ENCODE data around the gene C12orf56.
A peak's percentile ranks its signal among the peaks of the same experiment; 100 is the strongest.

The C12orf56 gene, protein sequence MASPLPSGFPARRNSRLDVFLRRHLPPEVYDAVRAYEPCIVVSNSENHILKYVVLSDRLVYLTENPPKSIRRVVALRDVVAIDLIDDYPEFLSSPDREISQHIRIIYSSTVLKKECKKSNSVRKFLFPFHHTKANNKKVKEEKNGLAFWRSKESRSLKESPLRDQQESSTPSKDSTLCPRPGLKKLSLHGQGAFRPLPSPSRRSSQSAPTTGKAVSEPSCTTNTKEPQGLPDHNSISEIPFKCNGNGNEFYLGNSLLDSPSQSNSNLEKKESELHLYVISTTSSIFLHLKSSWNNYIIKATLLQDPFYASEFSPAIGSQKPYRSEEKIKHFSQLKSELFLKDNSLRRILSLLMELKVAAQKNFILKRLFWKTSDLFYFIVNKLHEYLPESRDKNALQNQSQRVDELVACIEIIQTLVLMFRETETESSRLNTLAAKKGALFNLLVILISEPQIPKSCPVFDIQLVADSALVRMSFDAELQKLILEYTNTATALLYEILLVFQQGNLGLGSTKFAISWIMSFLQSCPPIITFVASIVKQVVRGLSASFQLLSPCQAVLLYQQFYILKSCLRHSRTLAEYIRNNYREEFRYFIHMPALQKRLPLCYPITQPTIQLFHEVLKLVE

DNA sequence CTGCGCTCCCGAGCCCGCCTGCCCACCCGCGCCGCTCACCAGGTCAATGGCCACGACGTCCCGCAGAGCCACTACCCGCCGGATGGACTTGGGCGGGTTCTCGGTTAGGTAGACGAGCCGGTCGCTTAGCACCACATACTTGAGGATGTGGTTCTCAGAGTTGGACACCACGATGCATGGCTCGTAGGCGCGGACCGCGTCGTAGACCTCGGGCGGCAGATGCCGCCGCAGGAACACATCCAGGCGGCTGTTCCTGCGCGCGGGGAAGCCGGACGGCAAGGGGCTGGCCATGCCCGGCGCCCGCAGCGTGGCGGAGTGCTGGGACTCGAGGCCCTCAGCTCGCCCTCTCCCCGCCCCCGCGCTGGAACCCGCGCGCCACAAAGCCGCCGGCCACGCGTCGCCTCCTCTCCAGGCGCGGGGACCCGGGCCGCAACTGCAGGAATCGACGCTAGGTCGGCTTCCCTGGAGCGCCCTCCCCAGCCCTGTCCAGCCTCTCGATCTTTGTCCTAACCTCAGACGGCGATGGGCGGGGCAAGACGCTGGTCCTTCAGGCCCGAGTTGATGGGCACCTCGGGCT lies at the start of gene C12orf56:
Gene C12orf56, minus strand, starts transcription at position 484 of the 577 bp plus-strand sequence. Its CDS starts 193 bp downstream, at position 291.
- peak in 1 of 2 experiments; percentile 19 for DNase-seq

DNA sequence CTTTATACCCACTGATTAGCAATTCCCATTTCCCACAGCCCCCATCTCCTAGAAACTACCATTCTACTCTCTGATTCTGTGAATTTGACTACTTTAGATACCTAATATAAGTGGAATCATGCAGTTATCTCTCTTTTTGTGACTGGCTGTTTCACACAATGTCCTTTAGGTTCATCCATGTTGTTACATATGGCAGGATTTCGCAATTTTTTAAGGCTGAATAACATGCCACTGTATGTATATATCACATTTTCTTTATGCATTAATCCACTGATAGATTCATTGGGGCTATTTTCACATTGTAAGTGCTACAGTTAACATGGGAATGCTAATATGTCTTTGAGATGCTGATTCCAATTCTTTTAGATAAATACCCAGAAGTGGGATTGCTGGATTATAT lies 49.5 kb upstream of the C12orf56 start:
- DNase-seq, result no peak

DNA sequence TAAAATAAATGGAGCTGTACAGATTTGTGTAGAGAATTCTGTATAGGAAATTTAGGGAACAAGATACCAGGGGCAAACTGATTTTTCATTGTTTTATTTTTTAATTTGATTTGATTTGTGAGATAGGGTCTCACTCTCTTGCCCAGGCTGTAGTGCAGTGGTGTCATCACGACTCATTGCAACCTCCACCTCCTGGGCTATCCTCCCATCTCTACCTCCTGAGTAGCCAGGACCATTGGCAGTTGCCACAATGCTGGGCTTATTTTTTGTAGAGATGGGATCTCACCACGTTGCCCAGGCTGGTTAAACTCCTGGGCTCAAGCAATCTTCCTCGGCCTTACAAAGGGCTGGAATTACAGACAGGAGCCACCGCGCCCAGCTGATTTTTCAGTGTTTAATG lies 43.4 kb upstream of the C12orf56 start:
- DNase-seq, result no peak

DNA sequence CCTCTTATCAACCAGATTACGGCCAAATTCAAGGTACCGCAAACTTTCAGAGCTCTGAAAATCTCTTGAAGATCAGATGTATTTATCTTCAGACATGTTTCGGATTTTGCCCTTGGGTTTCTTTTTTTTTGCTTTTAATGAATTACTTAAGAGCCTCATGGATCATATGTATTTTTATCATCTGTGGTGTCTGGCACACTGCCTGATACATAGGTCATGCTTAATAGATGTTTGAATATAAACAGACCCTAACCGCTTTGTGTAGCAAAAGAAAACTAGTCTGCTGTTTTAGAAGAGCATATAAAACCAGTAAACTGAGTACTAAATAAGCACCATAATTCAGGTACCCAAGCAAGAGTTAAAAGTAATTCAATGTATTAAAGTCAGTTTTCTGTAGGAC lies 41.2 kb upstream of the C12orf56 start:
- DNase-seq, result no peak

DNA sequence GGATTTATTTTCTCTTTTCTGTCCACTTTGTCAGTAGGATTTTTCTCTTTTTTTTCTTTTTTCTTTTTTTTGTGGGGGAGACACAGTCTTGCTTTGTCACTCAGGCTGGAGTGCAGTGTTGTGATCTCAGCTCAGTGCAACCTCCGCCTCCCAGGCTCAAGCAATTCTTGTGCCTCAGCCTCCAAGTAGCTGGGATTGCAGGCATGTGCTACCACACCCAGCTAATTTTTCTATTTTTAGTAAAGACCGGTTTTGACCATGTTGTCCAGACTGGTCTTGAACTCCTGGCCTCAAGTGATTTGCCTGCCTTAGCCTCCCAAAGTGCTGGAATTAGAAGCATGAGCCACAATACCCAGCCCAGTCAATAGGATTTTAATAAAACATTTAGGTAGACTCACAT lies 40.3 kb upstream of the C12orf56 start:
- no peak for DNase-seq

DNA sequence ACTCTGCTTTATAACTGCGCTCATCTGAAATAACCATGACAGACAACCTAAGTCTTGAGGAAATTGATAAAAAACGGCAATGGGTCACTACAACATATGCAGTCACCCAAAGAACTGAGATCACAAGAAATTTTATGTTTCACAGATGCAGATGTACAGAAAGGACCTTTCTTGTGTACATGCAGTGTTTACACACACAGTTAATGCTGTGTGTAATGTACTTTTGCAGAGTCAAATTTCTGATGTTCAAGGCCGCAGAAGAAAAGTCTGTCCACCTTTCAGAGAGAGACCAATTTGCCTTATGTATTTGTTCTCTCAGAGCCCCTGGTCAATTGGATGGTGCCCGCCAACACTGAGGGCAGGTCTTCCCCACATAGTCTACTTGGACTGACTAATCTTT lies 38.4 kb upstream of the C12orf56 start:
- DNase-seq, result no peak

DNA sequence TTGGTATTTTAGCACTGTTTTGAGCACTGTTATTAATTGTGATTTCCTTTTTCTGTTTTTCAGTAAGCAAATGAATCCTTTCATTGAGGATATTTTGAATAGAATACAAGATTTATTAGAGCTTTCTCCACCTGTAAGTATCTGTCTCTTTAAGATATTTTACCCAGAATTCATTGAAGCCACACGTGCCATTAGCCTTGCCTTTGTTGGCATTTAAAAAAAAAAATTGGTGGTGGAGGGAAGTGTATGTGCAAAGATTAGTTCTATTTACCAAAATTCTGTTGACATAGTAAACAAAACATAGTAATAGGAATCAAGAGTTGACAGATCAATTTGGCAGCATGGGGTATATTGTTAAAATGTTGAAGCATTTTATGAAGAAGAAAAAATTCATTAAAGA lies 37.4 kb upstream of the C12orf56 start:
- no peak for DNase-seq

DNA sequence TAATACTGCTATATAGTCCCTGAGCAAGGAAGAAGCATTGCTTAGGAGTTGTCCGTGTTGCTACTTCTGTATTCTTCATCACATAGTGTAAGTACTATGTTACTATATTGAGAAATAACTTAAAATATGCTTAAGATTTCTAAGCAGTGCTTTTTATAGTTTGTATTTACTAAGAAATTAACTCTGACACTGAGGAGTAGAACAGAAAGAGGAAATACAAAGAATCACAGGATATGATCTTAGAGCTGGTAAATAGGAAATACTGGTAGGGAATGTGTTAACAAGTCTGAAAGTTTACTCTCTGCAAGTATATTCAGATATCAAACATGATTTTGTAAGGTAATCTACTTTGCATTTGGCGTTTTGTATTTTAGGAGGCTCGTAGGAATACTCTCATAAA lies 29.1 kb upstream of the C12orf56 start:
- DNase-seq, result no peak

DNA sequence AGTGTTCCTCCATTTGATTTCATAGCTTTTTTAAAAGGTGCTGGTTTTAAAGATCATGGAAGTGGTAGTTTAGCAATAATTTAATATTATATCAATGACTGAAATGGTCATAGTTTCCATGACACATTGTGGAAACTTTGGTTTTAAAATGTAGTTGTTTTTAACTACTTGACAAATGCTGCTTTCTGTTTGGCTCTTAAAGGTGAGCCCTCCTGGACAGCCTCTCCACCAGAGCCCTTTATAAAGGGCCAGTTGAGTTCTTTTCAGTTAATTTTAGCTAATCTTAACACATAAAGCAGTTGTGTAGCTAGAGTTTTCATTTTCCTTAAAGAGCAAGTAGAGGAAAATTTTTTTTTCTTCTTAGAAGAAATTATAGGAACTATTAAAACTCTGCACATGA lies 27.7 kb upstream of the C12orf56 start:
- no peak for DNase-seq

DNA sequence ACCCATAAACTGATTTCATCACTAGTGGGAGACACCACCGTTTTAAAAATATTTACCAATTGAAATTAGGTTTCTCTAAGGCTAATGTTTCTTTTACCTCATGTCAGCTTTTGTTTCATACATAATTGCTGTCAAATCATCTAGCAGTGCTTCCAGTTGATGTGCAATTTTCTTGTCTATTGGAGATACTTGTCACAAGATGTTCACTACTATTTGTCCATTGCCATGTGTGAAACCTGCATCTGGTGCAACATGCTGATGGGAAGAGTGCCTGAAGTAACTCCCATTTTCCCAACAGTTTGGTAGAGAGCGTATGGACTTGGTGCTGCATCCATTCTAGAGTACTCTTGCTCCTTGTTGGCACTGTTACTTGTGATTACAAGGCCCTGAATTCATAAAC lies 23.3 kb upstream of the C12orf56 start:
- no peak for DNase-seq

DNA sequence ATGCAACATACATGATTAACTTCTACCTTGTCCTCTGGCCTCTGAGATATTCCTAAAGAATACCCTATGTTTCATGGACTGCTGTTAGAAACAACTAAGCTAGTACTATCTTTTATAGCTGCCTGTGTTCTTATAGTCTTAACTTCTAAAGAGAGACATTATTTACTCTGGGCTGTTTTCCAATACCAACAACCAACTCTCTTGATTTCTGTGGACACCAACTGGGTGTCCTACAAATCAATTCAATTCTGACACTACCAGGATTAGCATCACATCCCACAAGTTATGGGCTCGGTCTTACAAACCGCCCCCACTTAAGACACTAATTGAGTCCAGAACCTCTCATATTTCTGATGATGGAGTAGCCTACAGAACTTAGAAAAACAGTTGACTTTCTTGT lies 21.9 kb upstream of the C12orf56 start:
- no peak for DNase-seq

DNA sequence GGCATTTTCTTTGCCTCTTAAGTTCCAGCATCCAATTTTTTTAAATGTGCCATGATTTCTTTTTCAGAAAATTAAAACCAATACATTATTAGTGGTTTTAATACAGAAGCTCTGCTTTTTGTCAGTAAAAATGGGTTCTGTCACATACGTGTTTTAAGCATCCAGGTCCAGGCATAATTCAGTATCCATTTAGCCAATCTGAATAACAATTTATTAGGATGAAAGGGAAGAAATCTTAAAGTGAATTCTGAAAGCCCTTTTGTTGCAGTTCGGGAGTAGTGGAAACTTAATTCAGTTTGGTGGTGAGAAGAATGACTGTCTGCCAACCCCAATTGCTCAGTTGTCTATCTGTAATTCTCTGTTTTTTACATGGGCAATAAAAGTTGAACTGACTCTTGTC lies 20.9 kb upstream of the C12orf56 start:
- no peak for DNase-seq

DNA sequence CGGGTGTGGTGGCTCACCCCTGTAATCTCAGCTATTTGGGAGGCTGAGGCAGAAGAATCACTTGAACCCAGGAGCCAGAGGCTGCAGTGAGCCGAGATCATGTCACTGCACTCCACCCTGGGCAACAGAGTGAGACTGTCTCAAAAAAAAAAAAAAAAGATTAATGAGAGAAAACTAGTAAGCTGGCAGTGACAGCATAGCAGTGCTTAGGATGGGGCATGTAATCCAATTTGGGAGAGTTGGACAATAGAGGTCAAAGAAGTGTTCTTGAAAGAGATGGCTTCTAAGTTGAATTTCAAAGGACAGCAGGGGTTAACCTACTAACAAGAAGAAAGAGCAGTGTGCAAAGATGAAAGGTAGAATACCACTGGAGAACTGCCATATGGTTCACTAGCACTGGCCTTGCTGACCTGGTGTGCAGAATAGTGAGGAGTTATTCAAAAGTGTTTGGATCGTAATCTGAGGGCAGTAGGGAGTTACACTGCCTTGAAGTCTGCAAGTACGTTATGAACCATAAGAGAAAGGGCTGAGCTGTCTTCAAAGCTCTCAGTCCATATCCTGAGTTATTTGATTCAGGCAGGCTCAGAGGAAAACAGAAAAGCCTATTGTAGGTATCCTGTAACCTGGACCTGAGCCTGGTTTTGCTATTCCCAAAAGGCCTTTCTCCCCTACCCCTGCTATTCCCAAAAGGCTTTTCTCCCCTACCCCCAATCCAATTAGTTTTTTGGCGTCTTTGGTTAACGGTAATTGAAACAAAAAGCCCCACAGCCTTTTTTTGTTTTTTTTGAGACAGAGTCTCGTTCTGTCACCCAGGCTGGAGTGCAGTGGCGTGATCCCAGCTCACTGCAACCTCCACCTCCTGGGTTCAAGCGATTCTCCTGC lies 17.0 kb upstream of the C12orf56 start:
- no peak for DNase-seq

DNA sequence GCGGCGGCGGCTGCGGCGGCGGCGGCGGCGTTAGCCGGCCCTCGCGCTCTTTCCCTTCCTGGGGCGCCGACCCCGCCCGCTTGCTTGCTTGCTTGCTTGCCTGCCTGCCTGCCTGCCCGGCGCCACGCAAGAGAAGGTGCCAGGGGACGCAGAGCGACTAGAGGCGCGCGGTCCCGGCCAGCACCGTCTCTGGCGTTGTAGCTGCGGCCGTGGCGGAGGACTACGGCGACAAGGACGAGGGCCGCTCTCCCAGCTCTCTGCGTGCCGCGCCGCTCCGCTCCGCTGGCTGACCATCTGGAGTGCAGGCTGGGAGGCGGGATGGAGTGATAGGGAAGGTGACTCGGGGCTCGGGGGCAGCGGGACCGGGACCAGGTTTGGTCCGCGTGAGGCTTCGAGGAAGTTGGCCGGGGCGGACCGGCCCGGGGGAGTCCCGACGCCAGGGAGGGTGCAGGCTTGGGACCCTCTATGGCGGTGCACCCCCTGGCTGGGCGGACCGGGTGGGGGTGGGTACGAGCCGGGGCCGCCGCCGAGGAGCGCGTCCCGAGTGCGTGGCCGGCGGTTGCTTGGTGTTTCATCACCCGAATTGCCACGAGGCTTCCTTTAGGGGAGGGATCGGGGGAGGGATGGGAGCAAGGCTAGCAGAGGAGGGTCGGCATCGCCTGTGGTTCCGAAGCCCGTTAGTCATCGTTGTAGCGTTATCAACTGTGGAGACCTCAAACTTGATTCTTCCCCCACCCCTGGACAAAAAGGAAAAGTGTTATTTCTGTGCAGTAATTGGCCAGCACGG lies 14.1 kb upstream of the C12orf56 start:
- DNase-seq, result peak; percentile 66 to 83

DNA sequence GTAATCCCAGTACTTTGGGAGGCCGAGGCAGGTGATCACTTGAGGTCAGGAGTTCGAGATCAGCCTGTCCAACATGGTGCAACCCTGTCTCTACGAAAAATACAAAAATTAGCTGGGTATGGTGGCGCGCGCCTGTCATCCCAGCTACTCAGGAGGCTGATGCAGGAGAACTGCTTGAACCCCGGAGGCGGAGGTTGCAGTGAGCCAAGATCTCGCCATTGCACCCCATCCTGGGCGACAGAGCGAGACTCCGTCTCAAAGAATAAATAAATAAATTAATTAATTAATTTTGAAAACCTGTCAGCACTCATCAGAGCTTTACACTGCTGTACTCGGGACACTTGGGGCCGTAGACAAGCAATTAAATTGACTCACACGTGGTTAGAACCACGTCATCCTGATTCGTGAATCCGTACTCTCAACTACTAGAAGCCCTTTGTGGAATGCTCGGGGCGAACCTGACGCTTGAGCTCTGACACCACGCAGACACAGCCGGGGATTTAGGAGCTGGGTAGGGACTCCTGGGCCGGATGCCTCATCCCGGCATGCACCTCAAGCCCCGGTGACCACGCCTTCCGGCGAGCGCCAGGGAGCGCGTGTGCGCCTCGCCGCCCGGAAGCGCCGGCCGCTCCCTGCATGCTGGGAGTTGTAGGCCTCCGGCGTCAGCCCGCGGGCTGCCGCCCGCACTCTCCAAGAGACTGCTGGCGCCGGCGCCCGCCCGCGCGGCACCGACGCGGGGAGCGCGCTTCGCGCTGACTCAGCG lies 13.3 kb upstream of the C12orf56 start, which contains the start of gene XPOT:
Gene XPOT, plus strand, starts transcription at position 686 of the 763 bp plus-strand sequence. CDS start 5,644 bp downstream, outside the sequence.
- DNase-seq, result peak; percentile 90 to 96

DNA sequence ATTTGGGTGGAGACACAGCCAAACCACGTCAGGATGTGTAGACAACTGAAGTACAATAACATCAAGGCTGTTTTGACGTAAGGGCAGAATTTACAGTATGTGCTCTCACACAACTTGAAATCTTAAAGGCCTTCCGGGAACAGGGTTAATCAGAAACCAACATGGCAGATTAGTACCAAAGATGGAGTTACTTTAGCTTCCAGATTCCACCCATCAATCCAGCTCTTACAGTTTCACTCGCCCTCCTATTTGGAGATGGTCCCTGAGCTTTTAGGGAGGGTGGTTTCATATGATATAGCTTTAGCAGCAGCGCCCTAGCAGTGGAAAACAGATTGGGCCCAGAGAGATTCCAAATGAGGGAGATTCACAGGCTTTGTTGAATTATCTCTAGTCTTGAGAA lies 11.6 kb upstream of the C12orf56 start:
- no peak for DNase-seq

DNA sequence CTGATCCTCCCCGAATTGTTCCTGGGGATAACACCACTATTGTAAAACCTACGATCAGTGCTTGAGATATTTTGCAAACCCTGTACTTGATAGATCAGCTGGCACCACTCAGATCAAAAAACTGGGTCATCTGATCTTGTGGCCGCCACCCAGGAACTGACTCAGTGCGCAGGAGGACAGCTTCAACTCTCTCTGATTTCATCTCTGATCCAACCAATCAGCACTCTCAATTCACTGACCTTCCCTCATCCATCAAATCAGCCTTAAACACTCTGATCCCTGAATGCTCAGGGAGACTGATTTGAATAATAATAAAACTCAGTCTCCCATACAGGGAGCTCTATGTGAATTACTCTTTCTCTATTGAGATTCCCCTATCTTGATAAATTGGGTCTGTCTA lies 9.5 kb upstream of the C12orf56 start:
- peak in 1 of 2 experiments; percentile 13 for DNase-seq

DNA sequence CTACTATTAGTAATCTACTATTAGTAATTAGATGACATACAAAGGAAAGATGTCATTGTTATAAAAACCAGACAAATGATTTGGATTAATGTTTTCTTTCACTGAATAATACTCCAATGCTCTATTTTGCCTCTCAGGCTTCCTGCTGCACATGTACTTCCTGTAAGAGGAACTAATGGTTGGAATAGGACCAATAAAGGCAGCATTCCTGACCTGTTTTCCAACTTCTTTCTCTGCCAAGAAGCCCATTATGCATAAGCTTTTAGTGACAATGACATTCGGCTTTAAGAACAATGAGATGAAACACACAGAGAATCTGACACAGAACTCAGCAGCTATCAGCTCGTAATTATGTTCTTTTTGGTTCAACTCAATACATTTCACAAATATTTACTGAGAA lies 5.2 kb upstream of the C12orf56 start:
- DNase-seq, result no peak

DNA sequence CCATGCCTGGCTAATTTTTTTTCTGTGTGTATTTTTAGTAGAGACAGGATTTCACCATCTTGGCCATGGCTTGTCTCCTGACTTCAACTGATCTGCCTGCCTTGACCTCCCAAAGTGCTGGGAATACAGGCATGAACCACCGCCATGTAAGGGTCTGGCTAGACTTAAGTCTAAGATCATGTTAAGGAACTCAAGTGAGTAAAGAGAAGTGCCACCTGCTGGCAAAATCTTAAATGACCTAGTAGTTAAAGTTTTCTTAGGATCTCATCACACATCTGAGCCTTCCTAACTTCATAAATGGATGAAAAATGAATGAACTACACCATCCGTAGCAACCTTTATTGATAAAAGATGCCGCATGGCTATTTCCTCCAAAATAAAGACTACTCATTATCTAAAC lies 1.7 kb upstream of the C12orf56 start:
- no peak for DNase-seq

DNA sequence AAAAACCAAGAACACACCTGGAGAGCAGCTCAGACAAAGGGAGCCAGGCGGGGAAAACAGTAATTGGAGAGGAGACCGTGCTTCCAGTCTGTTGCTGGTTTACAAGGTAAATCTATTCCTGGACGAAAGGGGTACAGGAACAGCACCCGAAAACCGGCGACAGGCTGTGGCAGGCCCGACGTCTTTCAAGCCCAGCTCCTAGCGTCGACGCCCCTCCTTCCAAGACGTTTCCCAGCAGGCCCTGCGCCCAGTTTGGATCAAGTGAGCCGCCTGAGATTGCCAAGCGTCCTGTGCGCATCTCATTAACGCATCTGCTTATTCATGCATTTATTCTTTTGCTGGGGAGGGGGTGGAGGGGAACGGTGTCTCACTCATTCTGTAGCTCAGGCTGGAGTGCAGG lies 1.4 kb downstream of the C12orf56 start:
- no peak for DNase-seq

DNA sequence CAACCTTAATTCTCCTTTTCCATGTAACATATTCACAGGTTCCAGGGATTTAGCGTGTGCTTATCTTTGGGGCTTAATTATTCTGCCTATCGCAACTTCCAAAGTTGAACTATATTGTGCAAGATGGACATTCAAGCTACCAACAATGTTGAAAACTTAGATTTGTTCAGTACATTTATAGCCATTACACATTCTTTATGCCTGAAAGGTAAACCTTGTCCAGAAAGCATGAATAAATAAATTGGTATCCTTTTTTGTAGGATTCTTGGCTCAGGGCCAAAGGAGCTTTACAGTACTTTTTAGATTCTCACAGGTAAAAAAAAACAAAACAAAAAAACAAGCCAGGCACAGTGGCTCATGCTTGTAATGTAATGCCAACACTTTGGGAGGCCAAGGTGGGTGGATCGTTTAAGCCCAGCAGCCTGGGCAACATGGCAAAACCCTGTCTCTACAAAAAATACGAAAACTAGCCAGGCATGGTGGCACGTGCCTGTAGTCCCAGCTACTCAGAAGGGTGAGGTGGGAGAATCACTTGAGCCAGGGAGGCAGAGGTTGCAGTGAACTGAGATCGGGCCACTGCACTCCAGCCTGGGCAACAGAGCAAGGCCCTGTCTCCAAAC lies 3.3 kb downstream of the C12orf56 start:
- no peak for DNase-seq

All from stimulated activated CD4-positive, alpha-beta T cell treated with anti-CD3 and anti-CD28 coated beads, Interleukin-4, amount 100 ng/mL, for 4 hours (primary cell).